NCI-H524 (cell line): ENCODE data around the gene STK38.
"Not testable (repeated sequence)": the region's sequence is repeated elsewhere in the genome, so short reads cannot be mapped to it uniquely, and the experiment has no call there.

ENCODE experiments used
- DNase-seq, 2 experiments: peaks; one replicate each; lab custom pipeline; 2025; lab: John Stamatoyannopoulos, UW

STK38 gene

DNA sequence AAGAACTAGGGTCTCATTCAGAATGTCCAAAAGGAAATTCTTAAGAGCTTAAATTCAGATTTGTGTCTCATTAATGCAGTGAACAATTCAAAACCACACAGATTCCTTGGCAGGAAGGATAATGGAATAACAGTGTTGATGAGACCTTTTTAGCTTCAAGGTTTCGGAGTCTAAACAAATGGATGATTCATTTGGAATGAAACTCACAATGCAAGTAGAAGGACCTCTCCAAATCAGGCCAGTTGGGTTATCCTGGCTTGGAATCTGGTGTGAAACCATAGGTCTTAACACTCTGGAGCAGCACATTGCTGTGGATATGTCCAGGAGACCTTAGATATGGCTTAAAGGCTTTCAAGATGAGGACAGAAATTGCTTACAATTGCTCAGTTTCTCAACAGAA, 59.6 kb downstream of the STK38 start:
- DNase-seq: no peak

DNA sequence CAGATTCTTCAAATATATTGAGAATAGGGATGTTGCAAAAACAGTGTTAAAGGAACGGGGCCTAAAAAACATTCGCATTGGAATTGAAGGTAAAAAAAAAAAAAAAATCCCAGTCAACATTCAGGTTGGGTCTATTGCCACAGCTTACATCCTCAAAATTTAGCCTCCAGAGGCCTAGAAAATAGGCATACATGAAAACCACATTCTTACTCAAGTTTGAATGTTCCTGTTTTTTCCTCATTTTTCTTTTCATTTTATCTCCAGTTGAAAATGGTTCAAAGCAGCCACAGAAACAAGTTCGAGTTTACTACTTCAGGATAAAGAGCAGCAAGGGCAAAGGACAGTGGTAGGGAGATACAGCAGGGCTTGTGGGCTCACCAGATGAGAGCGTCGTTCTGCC, 62.5 kb downstream of the STK38 start:
- no peak for DNase-seq

GRCh38 chr6:36483326-36483725, 64.0 kb downstream of the STK38 start:
- DNase-seq: not testable (repeated sequence)

- no peak for DNase-seq
Measured at GRCh38 chr6:36479256-36479655, 68.0 kb downstream of the STK38 start.

- no peak for DNase-seq
Measured at GRCh38 chr6:36478051-36478526, 69.2 kb downstream of the STK38 start.

DNA sequence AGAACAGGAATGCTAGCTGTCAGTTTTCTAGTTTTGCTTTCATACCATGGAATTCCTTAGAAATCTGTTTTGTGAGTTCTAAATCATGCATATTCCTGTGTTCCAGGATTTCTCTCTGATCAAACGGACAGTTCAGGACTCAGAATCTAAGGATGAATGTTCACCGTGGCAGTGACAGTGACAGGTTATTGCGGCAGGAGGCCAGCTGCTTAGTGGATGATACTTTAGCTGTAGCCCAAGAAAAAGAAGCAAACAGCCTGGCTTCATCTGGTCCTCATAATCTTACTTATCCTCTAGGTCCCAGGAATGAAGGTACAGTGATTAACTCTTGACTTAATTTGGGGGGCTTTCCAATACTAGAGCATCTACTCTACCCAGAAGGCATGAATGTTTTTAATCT, 77.3 kb downstream of the STK38 start:
- DNase-seq: no peak

- DNase-seq: no peak
Measured at GRCh38 chr6:36469148-36469661, 78.1 kb downstream of the STK38 start.

DNA sequence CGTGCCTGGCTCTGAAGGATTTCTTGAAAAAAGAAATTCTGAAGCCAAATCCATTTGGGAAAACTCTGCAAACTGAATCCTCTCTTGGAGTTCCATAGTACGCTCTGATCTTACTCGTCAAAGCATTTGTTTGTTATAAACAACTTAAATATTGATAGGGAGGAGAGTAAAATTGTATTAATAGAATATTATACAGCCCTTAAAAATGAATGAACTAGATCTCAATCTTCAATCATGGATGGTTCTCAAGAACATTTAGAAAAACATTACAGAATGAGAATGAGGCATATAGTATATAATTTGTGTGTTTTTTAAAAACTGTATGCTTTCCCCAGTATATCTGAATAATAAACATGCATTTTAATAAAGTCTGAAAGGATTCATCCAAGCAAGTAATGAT, 79.7 kb downstream of the STK38 start:
- DNase-seq: no peak

- DNase-seq: no peak
Measured at GRCh38 chr6:36464233-36464632, 83.0 kb downstream of the STK38 start.

- no peak for DNase-seq
Measured at GRCh38 chr6:36463676-36464075, 83.6 kb downstream of the STK38 start.

DNA sequence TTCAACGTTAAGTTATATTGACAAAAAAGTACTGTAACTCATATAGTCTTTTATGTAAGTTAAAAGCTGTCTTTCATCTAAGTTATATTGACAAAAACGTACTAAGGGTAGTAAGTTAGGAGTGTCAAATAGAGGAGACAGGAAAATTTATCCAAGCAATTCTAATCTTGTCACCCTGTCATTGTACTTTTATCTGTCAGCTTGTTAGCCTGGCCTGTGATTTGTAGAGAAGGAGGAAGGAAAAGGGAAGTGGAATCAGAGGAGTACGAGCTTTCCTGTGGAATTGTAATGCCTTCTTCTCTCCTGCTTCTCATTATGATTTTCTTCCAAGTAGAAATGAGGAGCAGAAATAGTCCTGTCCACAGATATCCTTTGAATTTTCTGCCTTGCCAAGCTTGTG, 85.6 kb downstream of the STK38 start:
- DNase-seq: no peak

DNA sequence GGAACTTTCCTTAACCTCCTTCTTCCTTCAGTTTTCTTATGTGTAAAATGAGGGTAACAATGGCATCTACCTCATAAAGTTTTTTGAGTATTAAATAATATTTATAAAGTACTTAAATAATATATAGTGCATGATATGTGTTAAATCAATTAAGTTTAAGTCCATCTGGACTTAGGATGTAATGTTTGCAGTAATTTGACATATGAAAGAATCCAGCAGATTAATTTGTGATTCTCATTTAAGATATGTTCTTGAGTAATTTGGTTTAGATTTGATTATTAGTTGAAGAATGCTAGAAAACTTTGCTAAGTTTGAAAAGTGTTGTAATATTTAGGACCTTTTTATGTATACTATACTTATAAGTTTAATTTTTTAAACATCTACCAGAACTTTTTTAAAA, 86.4 kb downstream of the STK38 start:
- DNase-seq: no peak

DNA sequence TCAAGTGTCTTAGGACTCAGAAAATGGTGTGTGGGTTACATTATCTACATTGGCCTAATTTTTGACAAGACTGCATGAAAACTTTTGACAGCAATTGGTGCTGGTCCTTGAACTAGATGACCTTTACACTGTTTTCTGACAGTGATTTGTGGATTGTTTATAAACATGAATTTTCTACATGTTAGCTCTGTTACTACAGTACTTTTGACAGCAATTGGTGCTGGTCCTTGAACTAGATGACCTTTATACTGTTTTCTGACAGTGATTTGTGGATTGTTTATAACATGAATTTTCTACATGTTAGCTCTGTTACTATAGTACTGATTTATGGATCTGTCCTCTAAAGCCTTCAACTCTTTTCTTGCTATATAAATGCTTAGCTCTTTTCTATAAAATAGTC, 87.8 kb downstream of the STK38 start:
- no peak for DNase-seq

DNA sequence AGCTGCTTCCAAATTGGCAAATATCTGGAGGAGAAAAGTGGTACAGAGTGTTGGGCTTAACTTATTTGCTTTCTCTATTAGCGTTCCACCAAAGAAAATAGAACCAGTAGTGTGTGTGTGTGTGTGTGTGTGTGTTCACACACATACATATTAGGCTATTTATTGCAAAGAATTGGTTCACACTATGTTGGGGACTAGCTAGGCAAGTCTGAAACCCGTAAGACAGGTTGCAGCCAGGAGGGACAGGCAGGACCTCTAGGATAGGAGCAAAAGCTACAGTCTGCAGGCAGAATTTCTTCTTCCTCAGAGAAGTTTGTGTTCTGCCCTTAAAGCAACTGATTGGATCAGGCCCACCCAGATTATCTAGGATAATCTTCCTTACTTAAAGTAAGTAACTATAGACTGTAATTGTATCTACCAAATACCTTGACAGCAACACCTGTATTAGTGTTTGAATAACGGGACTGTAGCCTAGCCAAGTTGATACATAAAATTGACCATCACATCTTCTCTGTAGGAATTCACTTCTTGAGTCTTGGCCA, 91.7 kb downstream of the STK38 start:
- no peak for DNase-seq

DNA sequence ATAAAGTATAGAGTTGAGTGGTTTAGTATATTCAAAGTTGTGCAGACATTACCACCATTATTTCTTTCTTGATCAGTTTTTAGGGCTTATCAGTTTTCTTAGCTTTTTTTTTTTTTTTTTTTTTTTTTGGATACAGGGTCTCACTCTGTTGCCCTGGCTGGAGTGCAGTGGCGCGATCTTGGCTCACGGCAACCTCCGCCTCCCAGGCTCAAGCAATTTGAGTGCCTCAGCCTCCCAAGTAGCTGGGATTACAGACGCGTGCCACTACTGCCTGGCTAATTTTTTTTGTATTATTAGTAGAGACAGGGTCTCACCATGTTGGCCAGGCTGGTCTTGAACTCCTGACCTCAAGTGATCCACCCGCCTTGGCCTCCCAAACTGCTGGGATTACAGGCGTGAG, 94.4 kb downstream of the STK38 start:
- DNase-seq: not testable (repeated sequence)

GRCh38 chr6:36449173-36449572, 98.1 kb downstream of the STK38 start:
- not testable (repeated sequence) for DNase-seq

DNA sequence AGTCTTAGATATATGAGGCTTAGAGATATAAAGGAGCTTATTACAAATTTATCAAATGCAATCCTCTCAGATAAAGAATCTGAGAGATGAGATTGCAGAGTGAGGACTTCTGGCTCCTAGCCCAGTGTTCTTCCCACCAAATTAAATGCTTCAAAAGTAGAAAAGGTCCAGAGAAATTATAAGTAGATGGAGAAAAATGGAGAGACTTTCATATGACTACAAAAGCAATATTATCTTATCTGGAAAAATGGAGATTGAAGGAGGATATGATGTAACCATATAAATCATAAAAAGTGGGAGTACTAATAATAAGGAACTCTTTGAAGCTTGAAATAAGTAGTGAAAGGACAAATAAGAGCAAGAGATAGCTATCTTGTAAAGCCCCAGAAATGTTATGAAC, 101.7 kb downstream of the STK38 start:
- no peak for DNase-seq

- DNase-seq: no peak
Measured at GRCh38 chr6:36444470-36444869, 102.8 kb downstream of the STK38 start.
